ENCODE results near the gene SYCP3. TPM values are rescaled to one million over a fixed set of nuclear protein-coding genes. Genes with fewer than 3 reads are reported as not detected.

Gene SYCP3
- total and polyA plus RNA-seq, 2 of the 13 experiments (the other 11 are each of a cell fraction or from before 2014, with no cell fraction given) = not detected

GRCh38 chr12:101697930-101698799 is 41.1 kb downstream of the SYCP3 start:
- intact Hi-C loops (cut with micrococcal nuclease; ENCODE audit: unreplicated experiment) = loop anchor here (1.0 to 5.0 kb wide), 4 partner anchors 15 to 128 kb away; no protein-coding TSS in a partner anchor
- DNase-seq (ENCODE audit: low spot score) (peak; percentile 22), ATAC-seq (peak; percentile 45), FAIRE-seq (peak; percentile 39)
- POLR2A ChIA-PET = interaction anchor here (0.6 to 2.8 kb wide), 17 partner anchors 9 to 291 kb away, joined by 3 to 20 read pairs (median 4); partner anchors contain the start of gene ARL1
- Histone ChIP-seq H3K27me3 (ENCODE audit: control insufficient read depth in 1 of 2, insufficient read depth in 2 of 2, low read length in 2 of 2) (no peaks in the 10 kb centered on the region; a peak in 2 of 5 replicates), H2AFZ (ENCODE audit: low read length) (no peak overlapping the region), H3K4me3 (replicated peaks in 1 of 3; ENCODE audit: insufficient read depth in 1 of 3, low read depth in 2 of 3, low read length in 3 of 3) (peak overlapping the region; percentile 97 to 100 (median 99)), H3K79me2 (ENCODE audit: insufficient read depth, low read length) (peaks cover 61% of the 10 kb centered on the region), H3K36me3 (replicated peaks in 1 of 2; ENCODE audit: control insufficient read depth in 1 of 2, insufficient read depth in 2 of 2, low read length in 2 of 2) (peaks cover 0 to 5% of the 10 kb centered on the region in 2 experiments; a peak in 1 of 5 replicates), H3K9ac (ENCODE audit: insufficient read depth, low read depth, low read length) (peak overlapping the region; percentile 95), H3K4me2 (ENCODE audit: low read depth, low read length) (peak overlapping the region; percentile 79), H3K4me1 (ENCODE audit: insufficient read depth, low read length) (peaks cover 61% of the 10 kb centered on the region), H3K27ac (ENCODE audit: extremely low read length, insufficient read depth, low read length) (peak overlapping the region; percentile 98), H3K9me3 (ENCODE audit: low read length) (no peaks in the 10 kb centered on the region), H4K20me1 (ENCODE audit: insufficient read depth, low read length) (peaks cover 26% of the 10 kb centered on the region)
- under 1% methylated on average over 15 of the region's 67 CpGs for WGBS (ENCODE audit: low lambda C conversion rate)
- in situ Hi-C loops (cut with HindIII; ENCODE audit: extremely low pct_ligation_motif_present, low pct_unique_long_range_greater_than_20kb) = loop anchor here (10.0 kb wide), 1 partner anchor 93 kb away; no protein-coding TSS in a partner anchor
- BruUV-seq (replicated peaks) = TSS peak; percentile 49
- CTCF ChIA-PET (ENCODE audit: low intra/inter-chr PET ratio, low total read pairs) = interaction anchor here (0.9 kb wide), 1 partner anchor 28 kb away, joined by 3 read pairs; no protein-coding TSS in a partner anchor
- TF ChIP-seq EEA1 (CRISPR knock-in tag; IDR thresholded peaks at IDR 0.05; ENCODE audit: borderline replicate concordance) (no peak), BORCS8-MEF2B (CRISPR knock-in tag; IDR thresholded peaks at IDR 0.05) (no peak), XRCC5 (optimal IDR thresholded peaks at IDR 0.05; ENCODE audit: low read length) (no peak), ARID3A (IDR thresholded peaks at IDR 0.05; ENCODE audit: low read depth, low read length) (no peak), ZNF34 (CRISPR knock-in tag; IDR thresholded peaks at IDR 0.05; ENCODE audit: borderline replicate concordance) (no peak), RARA (CRISPR knock-in tag; IDR thresholded peaks at IDR 0.05) (peak; percentile 42; the same call in 1 of the 2 replicates), ZSCAN29 (CRISPR knock-in tag; conservative IDR thresholded peaks at IDR 0.05) (no peak), ZKSCAN8 (CRISPR knock-in tag; IDR thresholded peaks at IDR 0.05; ENCODE audit: borderline replicate concordance) (no peak), BCL6 (CRISPR knock-in tag; IDR thresholded peaks at IDR 0.05) (peak; percentile 57), CERS6 (CRISPR knock-in tag; IDR thresholded peaks at IDR 0.05) (no peak), ETS1 (CRISPR knock-in tag; IDR thresholded peaks at IDR 0.05) (no peak), ADNP (CRISPR knock-in tag; IDR thresholded peaks at IDR 0.05) (no peak), SATB2 (CRISPR knock-in tag; IDR thresholded peaks at IDR 0.05) (no peak), ZNF431 (CRISPR knock-in tag; IDR thresholded peaks at IDR 0.05; ENCODE audit: borderline replicate concordance, low read depth) (no peak), GPBP1L1 (CRISPR knock-in tag; IDR thresholded peaks at IDR 0.05) (no peak)
